ENCODE measurements around the gene SNRPA. TPM values are rescaled to one million over a fixed set of nuclear protein-coding genes. Genes with fewer than 3 reads are reported as not detected.

SNRPA gene
- total and polyA plus RNA-seq, 2 donors (not counting 1 experiment from before 2014, with no cell fraction given), result 92.0 to 147 TPM

GRCh38 chr19:40704491-40705361 is 46.3 kb upstream of the SNRPA start:
- Histone ChIP-seq H2AFZ (ENCODE audit: insufficient read depth, low read depth, low read length, poor library complexity, severe bottlenecking) (no peak overlapping the region), H3K79me2 (ENCODE audit: control insufficient read depth, insufficient read depth, low read length) (peaks cover 6% of the 10 kb centered on the region), H4K20me1 (ENCODE audit: control insufficient read depth, insufficient read depth, low read length, poor library complexity, severe bottlenecking) (peaks cover 11% of the 10 kb centered on the region), H3K9me3 (ENCODE audit: control extremely low read depth in 1 of 3, control insufficient read depth in 2 of 3, insufficient read depth in 1 of 3, low read length in 2 of 3) (no peaks in the 10 kb centered on the region), H3K27ac (ENCODE audit: low read length in 2 of 2) (no peak overlapping the region), H3K36me3 (replicated peaks in 1 of 2; ENCODE audit: control extremely low read depth in 1 of 2, control insufficient read depth in 1 of 2, extremely low read depth in 1 of 2, insufficient read depth in 2 of 2, low read length in 1 of 2) (peaks cover 14 to 74% of the 10 kb centered on the region in 2 experiments), H3K9ac (ENCODE audit: low read length) (no peak overlapping the region), H3K4me2 (replicated peaks; ENCODE audit: low read depth, low read length, poor library complexity, severe bottlenecking) (no peak overlapping the region), H3K4me1 (ENCODE audit: control insufficient read depth in 2 of 2, insufficient read depth in 2 of 2, low read length in 2 of 2) (no peaks in the 10 kb centered on the region), H3K27me3 (replicated peaks in 1 of 4; ENCODE audit: control extremely low read depth in 1 of 4, control insufficient read depth in 3 of 4, insufficient read depth in 4 of 4, low read length in 3 of 4) (no peaks in the 10 kb centered on the region), H3K4me3 (ENCODE audit: control extremely low read depth in 1 of 5, extremely low read depth in 1 of 5, insufficient read depth in 1 of 5, low read depth in 2 of 5, low read length in 4 of 5) (no peak overlapping the region)
- Mint-ChIP-seq H3K27me3 (no peaks in the 10 kb centered on the region), H3K4me3 (no peak overlapping the region), H3K9me3 (ENCODE audit: insufficient read depth) (no peaks in the 10 kb centered on the region), H3K27ac (no peak overlapping the region), H3K4me1 (no peaks in the 10 kb centered on the region)
- TF ChIP-seq EZH2 (IDR thresholded peaks at IDR 0.05; ENCODE audit: borderline replicate concordance, insufficient read depth, low read depth, low read length, poor library complexity, severe bottlenecking) (no peak), CTCF (IDR thresholded peaks at IDR 0.05) (no peak)
- 97% methylated on average over 14 of the region's 18 CpGs for WGBS (ENCODE audit: insufficient coverage)
- intact Hi-C loops (cut with micrococcal nuclease), result no loop called here
- CTCF ChIA-PET, result interaction anchor here (1.2 kb wide), 1 partner anchor 18 kb away, joined by 3 read pairs; no protein-coding TSS in a partner anchor
- ATAC-seq (ENCODE audit: low read depth) (no peak), DNase-seq (no peak)
- POLR2A ChIA-PET, result no interaction called here

GRCh38 chr19:40705362-40705651 is 45.7 kb upstream of the SNRPA start:
- no peak for TF ChIP-seq EZH2 (IDR thresholded peaks at IDR 0.05; ENCODE audit: borderline replicate concordance, insufficient read depth, low read depth, low read length, poor library complexity, severe bottlenecking)
- TF ChIP-seq CTCF (IDR thresholded peaks at IDR 0.05), result no peak
- ATAC-seq (ENCODE audit: low read depth) (no peak), DNase-seq (no peak)
- intact Hi-C loops (cut with micrococcal nuclease), result no loop called here
- H3K27ac ChIP-seq (ENCODE audit: low read length in 2 of 2), result no peak overlapping the region
- no peaks in the 10 kb centered on the region for H3K9me3 ChIP-seq (ENCODE audit: control extremely low read depth in 1 of 3, control insufficient read depth in 2 of 3, insufficient read depth in 1 of 3, low read length in 2 of 3)
- no peak overlapping the region for H3K4me2 ChIP-seq (replicated peaks; ENCODE audit: low read depth, low read length, poor library complexity, severe bottlenecking)
- no peak overlapping the region for H2AFZ ChIP-seq (ENCODE audit: insufficient read depth, low read depth, low read length, poor library complexity, severe bottlenecking)
- Mint-ChIP-seq H3K27me3 (no peaks in the 10 kb centered on the region), H3K9me3 (ENCODE audit: insufficient read depth) (no peaks in the 10 kb centered on the region), H3K4me1 (no peaks in the 10 kb centered on the region), H3K27ac (no peak overlapping the region), H3K4me3 (no peak overlapping the region)
- H3K36me3 ChIP-seq (replicated peaks in 1 of 2; ENCODE audit: control extremely low read depth in 1 of 2, control insufficient read depth in 1 of 2, extremely low read depth in 1 of 2, insufficient read depth in 2 of 2, low read length in 1 of 2), result peaks cover 14 to 75% of the 10 kb centered on the region in 2 experiments
- no peak overlapping the region for H3K9ac ChIP-seq (ENCODE audit: low read length)
- CTCF ChIA-PET, result interaction anchor here (1.2 kb wide), 1 partner anchor 18 kb away, joined by 3 read pairs; no protein-coding TSS in a partner anchor
- POLR2A ChIA-PET, result no interaction called here
- no peaks in the 10 kb centered on the region for H3K27me3 ChIP-seq (replicated peaks in 1 of 4; ENCODE audit: control extremely low read depth in 1 of 4, control insufficient read depth in 3 of 4, insufficient read depth in 4 of 4, low read length in 3 of 4)
- 95% methylated on average over 7 of the region's 9 CpGs for WGBS (ENCODE audit: insufficient coverage)
- H3K4me3 ChIP-seq (ENCODE audit: control extremely low read depth in 1 of 5, extremely low read depth in 1 of 5, insufficient read depth in 1 of 5, low read depth in 2 of 5, low read length in 4 of 5), result no peak overlapping the region
- peaks cover 11% of the 10 kb centered on the region for H4K20me1 ChIP-seq (ENCODE audit: control insufficient read depth, insufficient read depth, low read length, poor library complexity, severe bottlenecking)
- H3K79me2 ChIP-seq (ENCODE audit: control insufficient read depth, insufficient read depth, low read length), result peaks cover 8% of the 10 kb centered on the region
- H3K4me1 ChIP-seq (ENCODE audit: control insufficient read depth in 2 of 2, insufficient read depth in 2 of 2, low read length in 2 of 2), result no peaks in the 10 kb centered on the region

Data from B cell (primary cell).